ENCODE results near the gene TIGD4. TPM values are rescaled to one million over a fixed set of nuclear protein-coding genes. Genes with fewer than 3 reads are reported as not detected.

TIGD4 gene
- total RNA-seq, 1 experiment from 2014 or later = 2.0 TPM

DNA sequence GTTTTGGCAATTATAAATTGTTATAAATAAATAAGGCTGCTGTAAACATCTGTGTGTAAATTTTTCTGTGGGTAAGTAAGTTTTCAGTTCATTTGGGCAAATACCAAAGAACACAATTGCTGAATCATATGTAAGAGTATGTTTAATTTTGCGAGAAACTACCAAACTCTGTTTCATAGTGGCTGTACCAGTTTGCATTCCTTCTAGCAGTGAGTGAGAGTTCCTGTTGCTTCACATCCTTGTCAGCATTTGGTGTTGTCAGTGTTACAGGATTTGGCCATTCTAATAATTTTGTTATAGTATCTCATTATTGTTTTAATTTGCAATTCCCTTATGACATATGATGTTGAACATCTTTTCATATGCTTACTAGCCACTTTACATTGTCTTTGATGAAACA, 48.6 kb upstream of the TIGD4 start:
- no peaks in the 10 kb centered on the region for H3K79me2 ChIP-seq (ENCODE audit: insufficient read depth, low read length)
- H3K79me1 ChIP-seq (ENCODE audit: insufficient read depth, low read depth, low read length, poor library complexity, severe bottlenecking) = no peaks in the 10 kb centered on the region
- H3K4ac ChIP-seq (ENCODE audit: low read depth, low read length) = no peak overlapping the region
- H3K4me1 ChIP-seq (ENCODE audit: insufficient read depth, low read length) = no peaks in the 10 kb centered on the region
- H3K23me2 ChIP-seq (ENCODE audit: insufficient read length, low read depth, low read length, poor library complexity, severe bottlenecking) = no peaks in the 10 kb centered on the region
- no peak overlapping the region for H3K27ac Mint-ChIP-seq
- H3K27me3 Mint-ChIP-seq (ENCODE audit: low read depth) = no peaks in the 10 kb centered on the region; the same call in none of the 2 replicates
- H2BK20ac ChIP-seq (ENCODE audit: low read depth, low read length, poor library complexity, severe bottlenecking) = no peak overlapping the region
- no peak overlapping the region for H4K91ac ChIP-seq (ENCODE audit: insufficient read length, low read depth, low read length)
- no peak overlapping the region for H4K8ac ChIP-seq (replicated peaks; ENCODE audit: insufficient read length, low read depth, low read length)
- no peak overlapping the region for H3K56ac ChIP-seq (ENCODE audit: insufficient read length, low read depth, low read length)
- TF ChIP-seq, protein P1, sequence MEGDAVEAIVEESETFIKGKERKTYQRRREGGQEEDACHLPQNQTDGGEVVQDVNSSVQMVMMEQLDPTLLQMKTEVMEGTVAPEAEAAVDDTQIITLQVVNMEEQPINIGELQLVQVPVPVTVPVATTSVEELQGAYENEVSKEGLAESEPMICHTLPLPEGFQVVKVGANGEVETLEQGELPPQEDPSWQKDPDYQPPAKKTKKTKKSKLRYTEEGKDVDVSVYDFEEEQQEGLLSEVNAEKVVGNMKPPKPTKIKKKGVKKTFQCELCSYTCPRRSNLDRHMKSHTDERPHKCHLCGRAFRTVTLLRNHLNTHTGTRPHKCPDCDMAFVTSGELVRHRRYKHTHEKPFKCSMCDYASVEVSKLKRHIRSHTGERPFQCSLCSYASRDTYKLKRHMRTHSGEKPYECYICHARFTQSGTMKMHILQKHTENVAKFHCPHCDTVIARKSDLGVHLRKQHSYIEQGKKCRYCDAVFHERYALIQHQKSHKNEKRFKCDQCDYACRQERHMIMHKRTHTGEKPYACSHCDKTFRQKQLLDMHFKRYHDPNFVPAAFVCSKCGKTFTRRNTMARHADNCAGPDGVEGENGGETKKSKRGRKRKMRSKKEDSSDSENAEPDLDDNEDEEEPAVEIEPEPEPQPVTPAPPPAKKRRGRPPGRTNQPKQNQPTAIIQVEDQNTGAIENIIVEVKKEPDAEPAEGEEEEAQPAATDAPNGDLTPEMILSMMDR (conservative IDR thresholded peaks at IDR 0.05) = no peak
- no peak overlapping the region for H3K27ac ChIP-seq (ENCODE audit: insufficient read length, low read depth, low read length)
- no peaks in the 10 kb centered on the region for H3K9me3 ChIP-seq (ENCODE audit: control insufficient read depth, low read depth, low read length)
- WGBS (ENCODE audit: extremely low coverage, insufficient read length, low lambda C conversion rate) = no CpG with 5 or more reads among the region's 1 CpG
- no peak overlapping the region for H2AFZ ChIP-seq (ENCODE audit: low read length)
- no peak overlapping the region for H3K9ac ChIP-seq (ENCODE audit: extremely low read depth, insufficient read length, low read length)
- no peaks in the 10 kb centered on the region for H3K27me3 ChIP-seq (ENCODE audit: insufficient read depth, low read length)
- no peak overlapping the region for H2BK12ac ChIP-seq (ENCODE audit: insufficient read length, low read depth, low read length)
- DNase-seq = no peak
- H3K14ac ChIP-seq (ENCODE audit: insufficient read depth, low read length) = no peak overlapping the region
- H3K9me3 Mint-ChIP-seq = peaks cover 6 to 25% of the 10 kb centered on the region in 2 experiments; a peak in 4 of 5 replicates
- H3K4me2 ChIP-seq (ENCODE audit: insufficient read depth, insufficient read length, low read length) = no peak overlapping the region
- H4K5ac ChIP-seq (ENCODE audit: insufficient read length, low read depth, low read length) = no peak overlapping the region
- H4K20me1 ChIP-seq (ENCODE audit: control insufficient read depth, insufficient read depth, insufficient read length) = no peaks in the 10 kb centered on the region
- H3K4me1 Mint-ChIP-seq = no peaks in the 10 kb centered on the region
- H3K4me3 Mint-ChIP-seq = no peak overlapping the region
- no peak overlapping the region for H3T11ph ChIP-seq (ENCODE audit: low read length)
- H2BK15ac ChIP-seq (ENCODE audit: low read depth, low read length) = no peak overlapping the region
- no peak overlapping the region for H3K18ac ChIP-seq (ENCODE audit: insufficient read length, low read depth, low read length)
- H3K23ac ChIP-seq (ENCODE audit: insufficient read length, low read depth, low read length) = no peak overlapping the region
- no peak overlapping the region for H2BK120ac ChIP-seq (ENCODE audit: low read depth, low read length, poor library complexity, severe bottlenecking)
- H3K36me3 Mint-ChIP-seq (ENCODE audit: insufficient read depth in 1 of 3, low read depth in 3 of 3) = peaks cover 28 to 35% (median 28%) of the 10 kb centered on the region in 3 experiments
- H2AK5ac ChIP-seq (ENCODE audit: insufficient read length, low read length) = no peak overlapping the region
- H2BK5ac ChIP-seq (ENCODE audit: insufficient read length, low read length) = no peak overlapping the region

Data from H9 (cell line).